ENCODE results near the gene SLC39A2. TPM values are rescaled to one million over a fixed set of nuclear protein-coding genes. Genes with fewer than 3 reads are reported as not detected.
A peak's percentile ranks its signal among the peaks of the same experiment; 100 is the strongest.
"Not testable (repeated sequence)": the region's sequence is repeated elsewhere in the genome, so short reads cannot be mapped to it uniquely, and the experiment has no call there.

The SLC39A2 gene
- polyA plus RNA-seq, 6 donors from 2014 or later, result not detected

DNA sequence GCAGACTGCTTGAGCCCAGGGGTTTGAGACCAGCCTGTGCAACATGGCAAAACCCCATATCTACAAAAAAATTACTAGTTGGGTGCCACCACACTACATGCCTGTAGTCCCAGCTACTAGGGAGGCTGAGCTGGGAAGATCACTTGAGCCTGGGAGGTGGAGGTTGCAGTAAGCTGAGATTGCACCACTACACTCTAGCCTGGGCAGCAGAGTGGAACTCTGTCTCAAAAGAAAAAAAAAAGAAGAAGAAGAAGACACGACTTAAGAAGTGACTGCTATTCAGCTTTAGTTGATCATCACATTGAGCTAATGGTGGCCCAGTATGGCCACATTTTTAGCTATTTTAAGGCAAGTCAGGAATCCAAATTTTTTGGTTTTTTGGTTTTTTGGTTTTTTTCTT is 18.2 kb upstream of the SLC39A2 start:
- H3K4me3 Mint-ChIP-seq, result no peak overlapping the region
- ATAC-seq (ENCODE audit: low read depth in 2 of 2) (no peak), DNase-seq (no peak)
- peaks cover 0 to 4% (median 3%) of the 10 kb centered on the region in 3 donors for H3K4me1 Mint-ChIP-seq
- no peaks in the 10 kb centered on the region for H3K9me3 Mint-ChIP-seq
- no peak overlapping the region for H3K27ac Mint-ChIP-seq
- H3K36me3 Mint-ChIP-seq, result no peaks in the 10 kb centered on the region
- peaks cover 10 to 64% (median 36%) of the 10 kb centered on the region in 3 donors for H3K27me3 Mint-ChIP-seq

DNA sequence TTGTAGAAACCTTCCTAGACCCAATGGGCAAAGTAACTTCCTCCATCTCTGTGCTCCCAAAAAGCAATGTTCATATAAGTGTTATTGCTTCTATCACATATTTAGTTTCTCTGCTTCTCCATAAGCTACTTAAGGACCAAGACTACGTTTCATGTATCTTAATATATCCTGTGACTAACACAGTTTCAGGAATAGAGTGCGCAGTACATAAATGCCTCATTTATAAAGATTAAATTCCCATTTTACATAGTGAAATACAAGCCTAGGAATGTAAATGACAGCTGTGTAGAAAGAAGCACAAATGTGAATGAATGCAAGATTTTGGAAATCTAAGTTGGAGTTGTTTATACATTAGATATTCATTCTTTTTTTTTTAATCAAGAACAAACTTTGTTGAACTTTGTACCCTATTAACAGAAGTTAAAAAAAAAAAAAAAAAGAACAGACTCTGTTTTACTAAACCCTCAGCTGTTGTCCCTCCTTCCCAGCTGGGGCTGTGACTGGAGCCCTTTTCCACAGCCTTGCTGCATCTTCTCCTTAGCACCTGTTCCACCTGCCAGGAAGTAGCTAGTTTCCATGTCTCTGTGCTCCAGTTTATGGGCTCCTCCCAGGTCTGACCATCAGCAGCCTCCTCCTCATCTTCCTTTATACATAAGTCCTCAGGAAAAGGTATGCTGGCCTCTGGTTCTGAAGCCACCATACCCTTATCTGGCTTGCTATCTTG is 16.3 kb upstream of the SLC39A2 start:
- peak overlapping the region in 1 of 6 donors; percentile 54 for H3K27ac Mint-ChIP-seq
- no peak overlapping the region for H3K4me3 Mint-ChIP-seq
- no peak for ATAC-seq (ENCODE audit: low read depth in 2 of 2)
- H3K4me1 Mint-ChIP-seq, result peaks cover 0 to 7% (median 3%) of the 10 kb centered on the region in 3 donors
- peaks cover 5 to 58% (median 35%) of the 10 kb centered on the region in 3 donors for H3K27me3 Mint-ChIP-seq
- no peaks in the 10 kb centered on the region for H3K9me3 Mint-ChIP-seq
- H3K36me3 Mint-ChIP-seq, result no peaks in the 10 kb centered on the region
- no peak for DNase-seq

DNA sequence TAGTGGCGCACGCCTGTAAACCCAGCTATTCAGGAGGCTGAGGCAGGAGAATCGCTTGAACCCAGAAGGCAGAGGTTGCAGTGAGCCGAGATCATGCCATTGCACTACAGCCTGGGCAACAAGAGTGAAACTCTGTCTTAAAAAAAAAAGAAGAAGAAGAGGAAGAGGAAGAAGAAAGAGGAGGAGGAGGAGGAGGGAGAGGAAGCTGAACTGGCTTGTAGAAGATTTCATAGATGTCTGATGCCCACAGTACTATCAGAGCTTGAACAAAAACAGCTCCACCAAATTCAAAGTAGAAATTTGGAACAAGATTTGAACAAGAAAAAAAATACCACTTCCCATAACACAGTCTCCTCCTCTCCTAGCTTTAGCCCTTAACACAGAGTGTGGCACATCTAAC is 13.4 kb upstream of the SLC39A2 start:
- not testable (repeated sequence) for H3K36me3 Mint-ChIP-seq

DNA sequence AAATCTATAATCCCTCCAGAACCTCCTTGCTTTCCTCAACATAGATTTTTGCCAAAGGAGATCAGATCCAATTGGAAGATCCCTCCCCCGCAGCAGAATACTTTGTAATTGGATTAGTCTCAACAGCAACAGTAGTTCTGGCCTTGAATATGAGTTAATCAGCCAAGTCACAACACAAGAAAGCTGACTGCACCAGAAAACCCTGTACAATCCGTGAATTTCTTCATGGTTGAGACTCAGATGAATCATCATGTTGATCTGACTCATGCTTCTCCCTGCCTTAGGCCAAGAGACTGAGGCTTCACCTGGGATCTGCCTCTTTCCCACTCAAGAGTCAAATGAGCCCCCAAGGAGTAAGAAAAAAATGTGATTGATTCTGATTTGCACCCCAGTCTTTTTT is 12.3 kb upstream of the SLC39A2 start:
- Mint-ChIP-seq H3K27ac (no peak overlapping the region), H3K36me3 (peaks cover 0 to 2% of the 10 kb centered on the region in 2 donors), H3K4me3 (peak overlapping the region in 1 of 8 donors; percentile 87), H3K4me1 (peaks cover 17 to 24% (median 22%) of the 10 kb centered on the region in 3 donors), H3K9me3 (no peaks in the 10 kb centered on the region), H3K27me3 (peaks cover 5 to 28% (median 15%) of the 10 kb centered on the region in 3 donors)
- DNase-seq (no peak), ATAC-seq (ENCODE audit: low read depth in 2 of 2) (no peak)

More for the DNA sequence above, 13.4 kb upstream of the SLC39A2 start:
- not testable (repeated sequence) for H3K9me3 Mint-ChIP-seq; ATAC-seq (ENCODE audit: low read depth in 2 of 2); H3K27ac Mint-ChIP-seq; DNase-seq
- Mint-ChIP-seq H3K4me1 (peaks cover 12 to 16% (median 15%) of the 10 kb centered on the region in 3 donors), H3K4me3 (peak overlapping the region in 3 of 8 donors; percentile 14 to 74 (median 23)), H3K27me3 (peaks cover 5 to 31% (median 19%) of the 10 kb centered on the region in 3 donors)

DNA sequence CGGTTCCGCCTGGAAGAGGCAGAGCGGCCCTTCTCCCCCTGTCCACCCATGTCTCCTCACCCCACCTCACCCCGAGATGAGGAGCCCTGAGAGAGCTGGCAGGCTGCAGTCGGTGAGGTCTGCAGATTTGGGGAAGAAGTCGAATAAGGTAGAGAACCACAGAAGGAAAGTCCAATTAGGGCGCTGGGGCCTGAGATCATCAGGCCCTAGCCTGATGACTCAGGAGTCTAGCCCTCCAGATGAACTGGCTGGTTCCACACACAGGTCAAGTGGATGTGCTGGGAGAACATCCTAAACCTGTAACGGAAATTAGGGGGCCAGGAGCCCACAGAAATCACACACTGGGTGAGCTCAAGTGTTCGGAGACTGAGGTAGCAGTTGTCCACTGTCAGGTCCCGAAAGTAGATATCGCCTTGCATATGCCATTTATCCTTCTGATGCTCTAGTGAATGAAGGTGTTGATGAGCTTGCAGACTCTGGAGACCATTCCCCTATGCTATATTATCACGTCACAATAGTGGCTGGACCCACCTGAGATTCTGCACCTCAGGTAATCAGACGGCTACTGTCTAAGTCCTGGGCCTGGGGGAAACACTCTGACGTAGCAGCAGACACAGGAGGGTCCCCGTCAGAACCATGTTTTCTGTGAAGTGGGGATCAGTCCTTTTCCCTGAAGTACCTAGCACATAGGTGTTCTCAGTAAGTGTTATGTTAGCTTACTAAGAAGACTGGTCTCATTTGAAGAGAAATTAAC is 10.2 kb upstream of the SLC39A2 start:
- Mint-ChIP-seq H3K27ac (peak overlapping the region in 1 of 6 donors; percentile 59), H3K4me3 (peak overlapping the region; percentile 51 to 93 (median 74)), H3K36me3 (peaks cover 3 to 11% of the 10 kb centered on the region in 2 donors), H3K27me3 (peaks cover 0 to 10% (median 4%) of the 10 kb centered on the region in 3 donors), H3K9me3 (no peaks in the 10 kb centered on the region), H3K4me1 (peaks cover 22 to 28% (median 25%) of the 10 kb centered on the region in 3 donors)
- no peak for ATAC-seq (ENCODE audit: low read depth in 2 of 2)
- no peak for DNase-seq

DNA sequence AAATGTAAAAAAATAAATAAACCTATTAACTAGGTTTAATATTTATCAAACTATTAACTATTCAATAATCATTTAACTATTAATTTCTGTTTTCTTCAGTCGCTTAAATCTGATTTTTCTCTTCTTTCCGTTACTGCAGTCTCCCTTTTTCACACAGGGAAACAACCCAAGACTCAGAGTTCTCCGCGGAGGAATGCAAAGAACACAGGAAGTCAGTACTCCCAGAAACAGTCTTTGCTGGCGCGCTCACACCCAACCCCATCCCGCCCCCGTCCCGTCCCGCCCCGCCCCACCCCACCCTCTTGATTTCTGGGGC is 9.7 kb upstream of the SLC39A2 start:
- H3K27me3 Mint-ChIP-seq, result peaks cover 0 to 5% (median 4%) of the 10 kb centered on the region in 3 donors
- H3K4me1 Mint-ChIP-seq, result peaks cover 23 to 28% (median 25%) of the 10 kb centered on the region in 3 donors

DNA sequence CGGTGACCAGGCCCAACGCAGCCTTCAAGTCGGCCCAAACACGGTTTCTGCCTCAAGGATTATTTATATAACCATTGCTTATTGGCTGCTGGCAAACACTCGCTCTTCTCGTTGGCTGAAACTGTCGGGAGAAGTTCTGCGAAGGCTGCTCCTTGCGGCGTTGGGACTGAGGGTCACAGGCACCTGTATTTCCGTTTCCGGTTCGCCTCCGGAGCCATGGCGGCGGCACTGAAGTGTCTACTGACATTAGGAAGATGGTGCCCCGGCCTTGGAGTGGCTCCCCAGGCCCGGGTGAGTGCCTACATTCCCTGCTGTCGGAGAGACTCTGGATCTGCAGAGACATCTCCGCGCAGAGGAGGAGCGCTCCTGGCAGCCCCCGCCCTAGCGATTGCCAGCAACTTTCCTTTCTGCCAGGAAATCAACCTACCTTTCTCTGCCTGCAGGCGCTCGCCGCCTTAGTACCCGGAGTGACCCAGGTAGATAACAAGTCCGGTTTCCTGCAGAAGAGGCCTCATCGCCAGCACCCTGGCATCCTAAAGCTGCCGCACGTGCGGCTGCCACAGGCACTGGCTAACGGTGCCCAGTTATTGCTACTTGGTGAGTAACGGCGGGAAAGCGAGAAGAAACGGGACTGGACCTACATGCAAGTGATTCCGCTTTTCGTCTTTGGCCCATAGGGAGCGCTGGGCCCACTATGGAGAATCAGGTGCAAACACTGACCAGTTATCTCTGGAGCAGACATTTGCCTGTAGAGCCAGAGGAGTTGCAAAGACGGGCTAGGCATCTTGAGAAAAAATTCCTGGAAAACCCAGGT is 9.1 kb upstream of the SLC39A2 start, which contains the start of gene METTL17:
Gene METTL17 (plus strand): TSS at position 194 of the 814 bp plus-strand sequence. CDS start 23 bp downstream, at position 217.
- H3K27ac Mint-ChIP-seq, result peak within 1 kb of the TSS; percentile 24 to 97 (median 88)
- H3K36me3 Mint-ChIP-seq, result peaks cover 6 to 21% of the 10 kb centered on the region in 2 donors
- ATAC-seq (ENCODE audit: low read depth in 2 of 2), result peak; percentile 95 to 96
- peak within 1 kb of the TSS; percentile 87 to 98 (median 96) for H3K4me3 Mint-ChIP-seq
- H3K4me1 Mint-ChIP-seq, result peaks cover 25 to 28% (median 26%) of the 10 kb centered on the region in 3 donors
- H3K27me3 Mint-ChIP-seq, result peaks cover 0 to 4% (median 0%) of the 10 kb centered on the region in 3 donors
- DNase-seq, result peak; percentile 81
- no peaks in the 10 kb centered on the region for H3K9me3 Mint-ChIP-seq

More for the DNA sequence above, 9.7 kb upstream of the SLC39A2 start:
- DNase-seq (no peak), ATAC-seq (ENCODE audit: low read depth in 2 of 2) (no peak)
- Mint-ChIP-seq H3K4me3 (peak overlapping the region; percentile 87 to 98 (median 96)), H3K9me3 (no peaks in the 10 kb centered on the region), H3K36me3 (peaks cover 4 to 15% of the 10 kb centered on the region in 2 donors), H3K27ac (peak overlapping the region in 5 of 6 donors; percentile 24 to 97 (median 88))

DNA sequence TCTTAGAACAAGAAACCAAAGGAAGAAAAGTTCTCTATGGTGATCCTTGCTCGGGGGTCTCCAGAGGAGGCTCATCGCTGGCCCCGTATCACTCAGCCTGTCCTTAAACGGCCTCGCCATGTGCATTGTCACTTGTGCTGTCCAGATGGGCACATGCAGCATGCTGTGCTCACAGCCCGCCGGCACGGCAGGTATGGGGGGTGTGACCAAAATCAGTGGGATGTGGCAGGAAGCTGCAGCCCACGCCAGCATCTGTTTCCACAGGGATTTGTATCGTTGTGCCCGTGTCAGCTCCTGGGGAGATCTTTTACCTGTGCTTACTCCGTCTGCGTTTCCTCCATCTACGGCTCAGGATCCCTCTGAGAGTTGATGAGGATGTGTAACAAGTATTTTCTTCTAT is 2.6 kb upstream of the SLC39A2 start:
- Mint-ChIP-seq H3K27me3 (no peaks in the 10 kb centered on the region), H3K9me3 (no peaks in the 10 kb centered on the region), H3K27ac (no peak overlapping the region), H3K36me3 (peaks cover 16 to 35% of the 10 kb centered on the region in 2 donors), H3K4me1 (peaks cover 6 to 10% (median 7%) of the 10 kb centered on the region in 3 donors), H3K4me3 (peak overlapping the region in 1 of 8 donors; percentile 20)
- DNase-seq (no peak), ATAC-seq (ENCODE audit: low read depth in 2 of 2) (no peak)

DNA sequence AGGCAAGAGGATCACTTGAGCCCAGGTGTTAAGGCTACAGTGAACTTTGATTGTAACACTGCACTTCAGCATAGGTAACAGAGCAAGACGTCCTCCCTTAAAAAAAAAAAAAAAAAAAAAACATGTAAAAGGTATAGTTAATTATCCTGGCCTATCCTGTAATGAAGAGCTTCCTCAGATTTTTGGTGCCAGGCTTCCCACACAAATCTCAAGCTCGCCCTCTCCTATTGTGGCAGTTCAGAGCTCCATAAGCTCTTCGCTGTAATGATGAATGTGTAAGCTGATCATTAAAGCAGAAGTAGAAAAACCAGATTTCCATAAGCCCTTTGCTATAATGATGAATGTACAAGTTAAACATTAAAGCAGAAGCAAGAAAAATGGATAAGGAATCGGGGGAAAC is 2.0 kb upstream of the SLC39A2 start:
- H3K4me3 Mint-ChIP-seq, result no peak overlapping the region
- H3K4me1 Mint-ChIP-seq, result peaks cover 0 to 7% (median 1%) of the 10 kb centered on the region in 3 donors
- H3K27me3 Mint-ChIP-seq, result no peaks in the 10 kb centered on the region

DNA sequence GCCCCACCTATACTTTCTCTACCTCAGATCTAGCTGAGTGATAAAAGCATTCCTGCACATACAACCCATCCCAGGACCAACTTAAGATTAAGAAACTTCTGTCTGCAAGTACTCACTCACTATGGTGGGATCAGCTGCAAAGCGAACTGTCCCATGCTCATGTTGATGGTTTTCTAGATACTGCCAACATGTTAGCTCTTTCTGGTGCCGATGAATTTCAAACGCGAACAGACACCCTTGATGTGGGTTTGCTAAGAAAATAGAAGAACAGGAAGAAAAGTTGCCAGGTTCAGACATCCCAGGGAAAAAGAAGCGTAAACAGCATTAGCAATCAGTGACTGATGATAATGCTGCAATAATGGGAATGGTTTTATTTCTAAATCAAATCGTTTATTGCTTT is 1.5 kb upstream of the SLC39A2 start:
- Mint-ChIP-seq H3K27me3 (no peaks in the 10 kb centered on the region), H3K36me3 (peaks cover 16 to 28% of the 10 kb centered on the region in 2 donors), H3K27ac (no peak overlapping the region), H3K4me3 (no peak overlapping the region), H3K4me1 (peaks cover 0 to 7% (median 0%) of the 10 kb centered on the region in 3 donors), H3K9me3 (no peaks in the 10 kb centered on the region)
- ATAC-seq (ENCODE audit: low read depth in 2 of 2), result no peak
- DNase-seq, result no peak

More for the DNA sequence above, 2.0 kb upstream of the SLC39A2 start:
- DNase-seq, result no peak
- Mint-ChIP-seq H3K9me3 (no peaks in the 10 kb centered on the region), H3K27ac (no peak overlapping the region), H3K36me3 (peaks cover 16 to 30% of the 10 kb centered on the region in 2 donors)
- ATAC-seq (ENCODE audit: low read depth in 2 of 2), result no peak

DNA sequence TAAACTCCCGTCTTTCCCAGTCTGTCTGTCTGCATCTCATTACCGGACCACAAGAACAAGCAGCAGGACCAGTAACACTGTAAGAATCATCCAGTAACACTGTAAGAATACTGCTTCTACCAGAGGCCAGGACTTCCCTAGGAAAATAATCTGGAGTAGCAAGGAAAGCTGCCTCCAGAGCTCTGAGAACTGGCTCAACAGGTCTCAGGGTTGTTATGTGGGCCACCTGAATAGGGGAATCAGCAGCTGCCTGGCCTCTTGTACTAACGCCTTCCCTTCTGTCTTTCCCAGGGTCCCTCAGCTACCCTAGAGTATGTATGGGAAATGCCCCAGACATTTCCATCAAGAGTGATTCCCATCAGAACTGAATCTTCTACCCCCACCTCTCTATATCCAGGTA is 954 bp upstream of the SLC39A2 start:
- Mint-ChIP-seq H3K27me3 (no peaks in the 10 kb centered on the region), H3K9me3 (no peaks in the 10 kb centered on the region), H3K4me3 (no peak overlapping the region), H3K36me3 (peaks cover 16 to 28% of the 10 kb centered on the region in 2 donors), H3K27ac (no peak overlapping the region), H3K4me1 (peaks cover 0 to 7% (median 0%) of the 10 kb centered on the region in 3 donors)
- ATAC-seq (ENCODE audit: low read depth in 2 of 2) (no peak), DNase-seq (no peak)

DNA sequence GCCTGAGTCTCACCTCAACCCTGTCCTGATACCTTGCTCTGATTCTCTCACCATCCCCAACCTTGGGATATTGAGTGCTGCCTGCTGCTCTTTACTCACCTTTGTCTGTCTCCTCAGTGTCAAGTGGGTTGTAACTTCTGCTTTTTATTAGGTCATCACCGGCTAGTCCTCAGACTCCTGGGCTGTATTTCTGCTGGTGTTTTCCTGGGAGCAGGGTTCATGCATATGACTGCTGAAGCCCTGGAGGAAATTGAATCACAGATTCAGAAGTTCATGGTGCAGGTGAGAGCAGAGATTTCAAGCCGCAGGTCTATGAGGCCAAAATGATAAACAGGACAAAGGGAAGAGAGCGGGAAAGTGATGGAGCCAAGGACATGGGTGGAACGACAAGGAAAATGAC is 498 bp downstream of the SLC39A2 start:
- H3K27me3 Mint-ChIP-seq, result no peaks in the 10 kb centered on the region
- no peaks in the 10 kb centered on the region for H3K9me3 Mint-ChIP-seq
- no peak for ATAC-seq (ENCODE audit: low read depth in 2 of 2)
- H3K4me3 Mint-ChIP-seq, result no peak overlapping the region
- H3K27ac Mint-ChIP-seq, result peak overlapping the region in 4 of 6 donors; percentile 30 to 49 (median 44)
- peaks cover 0 to 4% (median 0%) of the 10 kb centered on the region in 3 donors for H3K4me1 Mint-ChIP-seq
- DNase-seq, result no peak
- peaks cover 12 to 18% of the 10 kb centered on the region in 2 donors for H3K36me3 Mint-ChIP-seq

DNA sequence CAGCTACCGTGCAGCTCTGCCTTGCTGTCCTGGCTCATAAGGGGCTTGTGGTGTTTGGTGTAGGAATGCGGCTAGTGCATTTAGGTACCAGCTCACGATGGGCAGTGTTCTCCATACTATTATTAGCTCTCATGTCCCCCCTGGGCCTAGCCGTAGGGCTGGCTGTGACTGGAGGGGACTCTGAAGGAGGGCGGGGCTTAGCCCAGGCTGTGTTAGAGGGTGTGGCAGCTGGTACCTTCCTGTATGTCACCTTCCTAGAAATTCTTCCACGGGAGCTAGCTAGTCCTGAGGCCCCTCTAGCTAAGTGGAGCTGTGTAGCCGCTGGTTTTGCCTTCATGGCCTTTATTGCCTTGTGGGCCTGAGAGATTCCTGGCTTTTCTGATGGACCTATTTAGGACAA is 2.1 kb downstream of the SLC39A2 start:
- H3K27me3 Mint-ChIP-seq, result no peaks in the 10 kb centered on the region

More for the DNA sequence above, 2.1 kb downstream of the SLC39A2 start:
- H3K36me3 Mint-ChIP-seq, result peaks cover 2 to 4% of the 10 kb centered on the region in 2 donors
- ATAC-seq (ENCODE audit: low read depth in 2 of 2) (no peak), DNase-seq (no peak)
- H3K27ac Mint-ChIP-seq, result peak overlapping the region in 1 of 6 donors; percentile 11
- no peaks in the 10 kb centered on the region for H3K4me1 Mint-ChIP-seq
- H3K9me3 Mint-ChIP-seq, result no peaks in the 10 kb centered on the region
- no peak overlapping the region for H3K4me3 Mint-ChIP-seq
